Activated T-helper 17 cell treated with anti-CD3 and anti-CD28 coated beads, Interleukin-2, amount 50 U/mL, for 72 hours (primary cell): ENCODE results near the gene CCL18. TPM values are rescaled to one million over a fixed set of nuclear protein-coding genes. Genes with fewer than 3 reads are reported as not detected.
"Not testable (repeated sequence)": the region's sequence is repeated elsewhere in the genome, so short reads cannot be mapped to it uniquely, and the experiment has no call there.

ENCODE experiments used
- ATAC-seq: fragments of 150-1000 bp; cut with Tn5 transposase; replicated peaks from 2 replicates; pipeline ENCODE4 v1.10.0; 2021; ENCODE audit warnings: mild to moderate bottlenecking, moderate library complexity
- H3K27ac Mint-ChIP-seq: one replicate; pipeline ENCODE4 v1.8.0; 2022; ENCODE audit warnings: mixed read lengths
- H3K27me3 Mint-ChIP-seq: one replicate; pipeline ENCODE4 v1.8.0; 2022; ENCODE audit warnings: mixed read lengths
- H3K36me3 Mint-ChIP-seq: one replicate; pipeline ENCODE4 v1.8.0; 2022; ENCODE audit warnings: low read depth, mild to moderate bottlenecking, mixed read lengths
- H3K4me1 Mint-ChIP-seq: one replicate; pipeline ENCODE4 v1.8.0; 2022; ENCODE audit warnings: mixed read lengths
- H3K4me3 Mint-ChIP-seq: one replicate; pipeline ENCODE4 v1.8.0; 2022; ENCODE audit warnings: mild to moderate bottlenecking, mixed read lengths
- H3K9me3 Mint-ChIP-seq: one replicate; pipeline ENCODE4 v1.8.0; 2022; ENCODE audit warnings: mixed read lengths
- total RNA-seq, 2 donors: library from RNA; stranded (reverse); gene quantifications; one replicate each; pipeline ENCODE4 v1.2.3, GENCODE V29; 2022

CCL18 gene
- not detected for total RNA-seq

DNA sequence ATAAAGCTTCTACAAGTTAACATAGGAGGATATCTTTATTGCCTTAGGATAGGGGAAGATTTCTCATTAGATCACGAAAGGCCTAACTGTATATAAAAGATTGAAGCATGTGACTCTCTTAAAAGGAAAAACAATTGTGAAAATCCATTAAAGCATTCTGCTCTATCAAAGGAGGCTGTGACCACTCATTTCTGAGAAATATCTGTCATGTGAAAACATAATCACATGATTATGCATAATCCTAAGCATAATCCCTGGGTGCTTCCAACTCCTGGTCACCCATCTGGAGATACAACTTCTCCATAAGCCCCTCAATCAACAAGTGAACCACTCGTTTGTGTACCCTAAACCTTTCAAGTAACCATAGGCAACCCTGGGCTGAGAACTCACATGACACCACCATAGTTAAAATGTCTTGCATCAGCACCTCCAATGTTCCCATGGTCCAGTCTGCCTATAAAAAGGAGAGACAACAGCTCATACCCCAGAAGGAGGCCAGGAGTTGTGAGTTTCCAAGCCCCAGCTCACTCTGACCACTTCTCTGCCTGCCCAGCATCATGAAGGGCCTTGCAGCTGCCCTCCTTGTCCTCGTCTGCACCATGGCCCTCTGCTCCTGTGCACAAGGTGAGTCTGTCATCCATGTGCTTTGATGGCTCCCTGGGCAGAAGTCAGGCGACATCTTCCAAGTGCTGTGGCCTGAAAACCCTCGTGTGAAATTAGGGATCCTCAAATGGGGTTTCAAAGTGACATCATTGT is at the start of gene CCL18:
Gene CCL18, plus strand, starts transcription at position 487 of the 756 bp plus-strand sequence. Its CDS starts 71 bp downstream, at position 558.
- no peak within 1 kb of the TSS for H3K27ac Mint-ChIP-seq
- ATAC-seq = no peak

DNA sequence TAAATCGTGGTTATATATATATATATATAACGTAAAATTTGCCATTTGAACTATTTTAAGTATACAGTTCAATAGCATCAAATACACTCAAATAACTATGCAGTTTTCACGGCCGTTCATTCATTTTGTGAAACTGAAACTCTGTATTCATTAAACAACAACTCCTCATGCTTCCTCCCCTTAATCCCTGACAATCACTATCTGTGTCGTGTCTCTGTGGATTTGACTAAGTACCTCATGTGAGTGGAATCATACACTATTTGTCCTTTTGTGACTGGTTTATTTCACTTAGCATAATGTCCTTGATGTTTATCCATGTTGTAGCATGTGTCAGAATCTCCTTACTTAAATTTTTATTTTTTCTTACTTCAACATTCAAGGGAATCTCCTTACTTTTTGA is 49.1 kb upstream of the CCL18 start:
- H3K36me3 Mint-ChIP-seq = no peaks in the 10 kb centered on the region
- H3K4me3 Mint-ChIP-seq = no peak overlapping the region
- ATAC-seq = no peak
- H3K4me1 Mint-ChIP-seq = no peaks in the 10 kb centered on the region
- no peak overlapping the region for H3K27ac Mint-ChIP-seq
- H3K9me3 Mint-ChIP-seq = no peaks in the 10 kb centered on the region
- H3K27me3 Mint-ChIP-seq = peaks cover 25% of the 10 kb centered on the region

More for the DNA sequence above, at the start of gene CCL18:
- no peaks in the 10 kb centered on the region for H3K36me3 Mint-ChIP-seq
- peaks cover 21% of the 10 kb centered on the region for H3K27me3 Mint-ChIP-seq
- no peaks in the 10 kb centered on the region for H3K9me3 Mint-ChIP-seq
- no peaks in the 10 kb centered on the region for H3K4me1 Mint-ChIP-seq
- no peak within 1 kb of the TSS for H3K4me3 Mint-ChIP-seq

GRCh38 chr17:36015895-36016294 is 48.2 kb upstream of the CCL18 start:
- H3K4me3 Mint-ChIP-seq, ATAC-seq, H3K27ac Mint-ChIP-seq, H3K9me3 Mint-ChIP-seq, H3K36me3 Mint-ChIP-seq, H3K4me1 Mint-ChIP-seq: not testable (repeated sequence)
- peaks cover 35% of the 10 kb centered on the region for H3K27me3 Mint-ChIP-seq

- H3K4me1 Mint-ChIP-seq = no peaks in the 10 kb centered on the region
- H3K4me3 Mint-ChIP-seq = no peak overlapping the region
- H3K27ac Mint-ChIP-seq = no peak overlapping the region
- H3K9me3 Mint-ChIP-seq = no peaks in the 10 kb centered on the region
- H3K36me3 Mint-ChIP-seq = no peaks in the 10 kb centered on the region
- ATAC-seq = no peak
- H3K27me3 Mint-ChIP-seq = peaks cover 41% of the 10 kb centered on the region
Observed at GRCh38 chr17:36016555-36016954, 47.5 kb upstream of the CCL18 start.

DNA sequence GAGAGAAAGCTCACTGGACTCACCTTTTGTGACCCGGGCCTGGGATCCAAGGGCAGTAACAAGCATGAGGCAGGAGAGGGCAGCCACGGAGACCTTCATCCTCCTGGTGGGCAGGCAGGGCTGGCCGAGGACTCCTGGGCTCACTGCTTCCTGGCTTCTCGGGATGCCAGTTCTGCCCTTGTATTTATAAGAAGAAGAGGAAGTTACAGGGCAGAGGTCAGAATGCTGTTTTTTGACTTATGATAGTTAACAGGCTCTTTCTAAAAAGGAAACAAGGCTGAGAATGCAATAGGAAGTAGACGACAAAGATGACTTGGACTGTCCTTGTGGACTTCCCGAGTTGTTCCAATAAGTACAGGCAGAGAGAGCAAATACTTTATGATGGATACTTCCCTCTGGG is 46.3 kb upstream of the CCL18 start, which contains the start of gene CCL23:
Gene CCL23, minus strand, starts transcription at position 174 of the 400 bp plus-strand sequence. Its CDS starts 75 bp downstream, at position 99.
- no peaks in the 10 kb centered on the region for H3K4me1 Mint-ChIP-seq
- ATAC-seq = no peak
- H3K27ac Mint-ChIP-seq = no peak within 1 kb of the TSS
- no peak within 1 kb of the TSS for H3K4me3 Mint-ChIP-seq
- no peaks in the 10 kb centered on the region for H3K36me3 Mint-ChIP-seq
- peaks cover 50% of the 10 kb centered on the region for H3K27me3 Mint-ChIP-seq
- H3K9me3 Mint-ChIP-seq = no peaks in the 10 kb centered on the region

GRCh38 chr17:36019423-36019822 is 44.6 kb upstream of the CCL18 start:
- no peak for ATAC-seq
- H3K4me3 Mint-ChIP-seq = no peak overlapping the region
- no peaks in the 10 kb centered on the region for H3K36me3 Mint-ChIP-seq
- H3K4me1 Mint-ChIP-seq = no peaks in the 10 kb centered on the region
- no peaks in the 10 kb centered on the region for H3K9me3 Mint-ChIP-seq
- H3K27me3 Mint-ChIP-seq = peaks cover 53% of the 10 kb centered on the region
- no peak overlapping the region for H3K27ac Mint-ChIP-seq

GRCh38 chr17:36024106-36024869 is 39.8 kb upstream of the CCL18 start:
- no peak for ATAC-seq
- Mint-ChIP-seq H3K4me3 (no peak overlapping the region), H3K27ac (no peak overlapping the region), H3K4me1 (no peaks in the 10 kb centered on the region), H3K27me3 (peaks cover 46% of the 10 kb centered on the region), H3K9me3 (no peaks in the 10 kb centered on the region), H3K36me3 (no peaks in the 10 kb centered on the region)

DNA sequence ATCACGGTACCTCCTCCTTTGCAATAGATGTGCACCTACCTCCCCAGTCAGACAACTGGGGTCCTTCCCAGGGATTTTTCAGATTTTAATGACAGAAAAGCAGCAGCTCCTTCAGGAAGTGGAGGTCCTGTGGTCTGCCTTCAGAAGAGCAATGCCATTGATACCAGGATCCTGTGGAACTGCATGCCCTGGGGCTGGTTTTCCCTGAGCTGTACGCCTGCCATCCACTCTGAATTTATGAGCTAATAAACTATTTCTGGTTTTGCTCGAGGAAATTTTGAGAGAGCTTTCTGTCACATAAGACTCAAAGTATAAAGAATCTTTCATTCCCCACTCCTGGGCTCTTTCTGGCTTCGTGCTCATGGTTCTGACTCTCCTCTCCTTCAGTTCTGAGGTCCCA is 36.3 kb upstream of the CCL18 start:
- no peaks in the 10 kb centered on the region for H3K36me3 Mint-ChIP-seq
- no peaks in the 10 kb centered on the region for H3K9me3 Mint-ChIP-seq
- ATAC-seq = no peak
- no peak overlapping the region for H3K4me3 Mint-ChIP-seq
- H3K27ac Mint-ChIP-seq = no peak overlapping the region
- H3K4me1 Mint-ChIP-seq = no peaks in the 10 kb centered on the region
- peaks cover 24% of the 10 kb centered on the region for H3K27me3 Mint-ChIP-seq

DNA sequence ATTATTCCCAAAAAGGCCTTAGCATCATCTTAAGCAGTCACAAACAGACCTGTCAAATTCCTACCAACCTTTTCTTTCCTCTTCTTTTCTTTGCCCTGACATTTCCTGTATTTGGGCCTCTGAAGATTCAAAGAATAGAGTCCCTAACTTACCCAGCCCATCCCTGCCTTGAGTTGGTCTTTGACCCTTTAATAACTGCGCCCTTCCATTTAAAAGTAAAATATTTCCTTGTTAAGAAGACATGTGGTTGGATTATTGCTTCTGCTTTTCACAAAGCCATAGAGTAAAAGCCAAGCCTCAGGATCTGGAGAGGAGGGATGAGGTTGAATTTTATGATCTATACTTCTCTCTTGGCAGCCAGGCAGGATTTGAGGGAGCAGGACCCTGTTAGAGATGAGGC is 33.1 kb upstream of the CCL18 start:
- H3K27me3 Mint-ChIP-seq = peaks cover 19% of the 10 kb centered on the region
- ATAC-seq = no peak
- no peak overlapping the region for H3K4me3 Mint-ChIP-seq
- no peaks in the 10 kb centered on the region for H3K4me1 Mint-ChIP-seq
- no peak overlapping the region for H3K27ac Mint-ChIP-seq
- H3K9me3 Mint-ChIP-seq = no peaks in the 10 kb centered on the region
- no peaks in the 10 kb centered on the region for H3K36me3 Mint-ChIP-seq

DNA sequence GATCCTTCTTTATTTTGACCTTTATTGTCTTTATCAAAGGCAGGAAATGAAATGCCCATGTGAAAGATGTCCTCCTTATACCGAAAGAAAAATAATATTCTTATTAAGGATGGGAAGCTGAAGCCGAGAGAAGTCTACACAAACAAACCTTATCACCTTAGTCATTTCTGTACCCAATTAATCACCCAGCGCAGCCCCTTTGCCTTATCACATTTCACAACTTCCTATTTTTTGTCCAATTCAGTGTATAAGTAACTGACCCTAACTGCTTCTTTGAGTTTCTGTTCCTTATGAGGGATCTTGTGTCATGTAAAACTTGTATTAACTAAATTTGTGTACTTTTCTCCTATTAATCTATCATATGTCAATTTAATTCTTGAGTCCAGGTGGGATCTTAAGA is 29.9 kb upstream of the CCL18 start:
- Mint-ChIP-seq H3K27me3 (peaks cover 20% of the 10 kb centered on the region), H3K4me3 (no peak overlapping the region), H3K27ac (no peak overlapping the region), H3K4me1 (no peaks in the 10 kb centered on the region), H3K9me3 (no peaks in the 10 kb centered on the region), H3K36me3 (no peaks in the 10 kb centered on the region)
- no peak for ATAC-seq

DNA sequence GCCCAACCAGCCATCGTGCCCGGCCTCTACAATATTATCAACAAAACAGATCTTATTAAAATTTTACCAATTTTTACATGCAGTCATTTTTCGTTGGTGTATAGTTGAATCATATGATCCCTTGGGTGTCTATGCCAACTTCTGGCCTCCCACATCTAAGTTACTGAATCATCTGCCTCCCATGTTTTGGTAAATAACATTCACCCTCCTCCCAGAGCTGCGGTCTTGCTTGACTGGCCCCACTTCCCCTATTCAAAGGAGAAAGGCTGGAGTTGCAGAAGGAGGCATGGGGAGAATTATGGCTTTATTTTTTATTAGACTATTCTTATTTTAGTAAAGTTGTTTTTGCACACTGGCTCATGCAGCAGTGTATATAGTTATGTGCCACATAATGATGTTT is 27.8 kb upstream of the CCL18 start:
- Mint-ChIP-seq H3K27me3 (peaks cover 13% of the 10 kb centered on the region), H3K4me3 (no peak overlapping the region), H3K9me3 (no peaks in the 10 kb centered on the region), H3K36me3 (no peaks in the 10 kb centered on the region), H3K27ac (no peak overlapping the region), H3K4me1 (no peaks in the 10 kb centered on the region)
- ATAC-seq = no peak

- H3K9me3 Mint-ChIP-seq = peaks cover 15% of the 10 kb centered on the region
- no peak overlapping the region for H3K4me3 Mint-ChIP-seq
- no peak overlapping the region for H3K27ac Mint-ChIP-seq
- no peaks in the 10 kb centered on the region for H3K36me3 Mint-ChIP-seq
- no peaks in the 10 kb centered on the region for H3K4me1 Mint-ChIP-seq
- no peak for ATAC-seq
- peaks cover 44% of the 10 kb centered on the region for H3K27me3 Mint-ChIP-seq
Observed at GRCh38 chr17:36048066-36048465, 16.0 kb upstream of the CCL18 start.

- no peaks in the 10 kb centered on the region for H3K4me1 Mint-ChIP-seq
- no peak for ATAC-seq
- H3K4me3 Mint-ChIP-seq = no peak overlapping the region
- H3K36me3 Mint-ChIP-seq = no peaks in the 10 kb centered on the region
- H3K27ac Mint-ChIP-seq = no peak overlapping the region
- H3K9me3 Mint-ChIP-seq = peaks cover 15% of the 10 kb centered on the region
- peaks cover 34% of the 10 kb centered on the region for H3K27me3 Mint-ChIP-seq
Observed at GRCh38 chr17:36049643-36050042, 14.4 kb upstream of the CCL18 start.

GRCh38 chr17:36055171-36055570 is 8.9 kb upstream of the CCL18 start:
- no peak for ATAC-seq
- no peak overlapping the region for H3K4me3 Mint-ChIP-seq
- peaks cover 2% of the 10 kb centered on the region for H3K9me3 Mint-ChIP-seq
- H3K27ac Mint-ChIP-seq = no peak overlapping the region
- no peaks in the 10 kb centered on the region for H3K4me1 Mint-ChIP-seq
- H3K27me3 Mint-ChIP-seq = peaks cover 11% of the 10 kb centered on the region
- H3K36me3 Mint-ChIP-seq = no peaks in the 10 kb centered on the region

GRCh38 chr17:36055921-36056520 is 8.1 kb upstream of the CCL18 start:
- no peak for ATAC-seq
- Mint-ChIP-seq H3K4me1 (no peaks in the 10 kb centered on the region), H3K4me3 (no peak overlapping the region), H3K27ac (no peak overlapping the region), H3K36me3 (no peaks in the 10 kb centered on the region), H3K9me3 (no peaks in the 10 kb centered on the region), H3K27me3 (peaks cover 9% of the 10 kb centered on the region)
